Measurements from ENCODE around the gene MAGI1.
"Not testable (repeated sequence)": the region's sequence is repeated elsewhere in the genome, so short reads cannot be mapped to it uniquely, and the experiment has no call there.

Gene MAGI1

DNA sequence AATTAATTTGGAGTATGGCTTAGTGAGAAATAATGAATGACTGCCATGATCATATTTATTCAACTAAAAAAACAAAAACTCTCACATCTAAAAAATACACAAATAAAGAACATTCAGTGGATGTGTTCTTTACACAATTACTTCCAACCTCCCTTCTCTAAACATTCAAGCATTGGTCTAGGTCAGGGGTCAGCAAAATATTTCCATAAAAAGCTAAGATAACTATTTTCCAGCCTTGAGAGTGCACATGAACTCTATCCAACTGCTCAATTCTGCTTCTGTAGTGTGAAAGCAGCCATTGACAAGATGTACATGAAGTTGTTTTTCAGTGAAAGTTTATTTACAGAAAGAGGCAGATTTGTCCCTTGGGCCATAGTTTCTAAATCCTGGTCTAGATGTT lies 406.3 kb downstream of the MAGI1 start:
- no peak for DNase-seq (ENCODE audit: low read depth in 3 of 3)

DNA sequence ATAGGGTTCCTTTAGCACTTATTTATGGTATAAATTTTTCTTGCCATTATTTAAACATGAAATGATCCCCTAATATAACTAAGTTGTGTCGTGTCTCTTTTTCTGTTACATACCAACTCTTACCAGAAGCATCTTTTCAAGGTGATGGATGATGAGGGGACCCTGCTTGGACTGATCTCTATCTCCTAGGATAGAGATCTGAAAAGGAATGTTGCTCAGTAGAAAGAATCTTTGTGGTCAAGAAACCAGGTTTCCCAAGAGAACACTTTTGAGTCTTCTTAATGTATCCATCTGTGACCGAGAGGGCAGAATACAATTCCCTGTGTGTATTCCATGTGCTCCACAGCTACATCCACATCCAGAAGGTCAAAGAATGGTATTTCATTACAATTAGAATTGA lies 409.7 kb downstream of the MAGI1 start:
- no peak for DNase-seq (ENCODE audit: low read depth in 3 of 3)

DNA sequence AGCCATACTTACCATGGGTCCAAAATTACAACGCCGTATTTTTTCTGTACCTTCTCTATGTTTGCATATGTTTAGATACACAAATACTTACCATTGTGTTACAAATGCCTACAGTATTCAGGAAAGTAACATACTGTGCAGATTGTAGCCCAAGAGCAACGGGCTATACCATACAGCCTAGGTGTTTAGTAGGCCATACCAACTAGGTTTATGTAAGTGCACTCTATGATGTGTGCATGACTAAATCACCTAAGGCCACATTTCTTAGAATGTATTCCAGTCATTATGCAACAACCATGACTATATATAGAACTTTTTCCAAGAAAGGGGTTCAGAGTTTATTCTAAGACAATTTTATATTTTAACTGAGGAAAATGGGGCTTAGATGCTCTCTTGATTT lies 411.7 kb downstream of the MAGI1 start:
- no peak for DNase-seq (ENCODE audit: low read depth in 3 of 3)

DNA sequence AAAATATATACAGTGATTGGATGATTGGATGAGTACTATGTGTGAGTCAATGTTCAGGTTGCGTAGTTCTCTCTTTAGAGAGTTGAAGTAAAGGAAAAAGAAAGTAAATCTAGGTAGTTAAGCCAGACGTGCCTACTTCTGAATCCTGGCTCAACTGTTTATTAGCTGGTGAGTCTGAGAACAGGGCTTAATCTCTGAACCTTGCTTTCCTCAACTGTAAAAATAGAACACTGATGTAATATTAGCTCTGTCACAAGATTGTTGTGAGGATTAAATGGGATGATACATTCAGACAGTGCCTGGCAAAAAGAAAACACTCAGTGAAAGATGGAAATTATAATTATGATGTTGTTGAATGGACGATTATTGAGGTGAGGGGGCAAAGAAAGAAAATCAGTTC lies 413.4 kb downstream of the MAGI1 start:
- DNase-seq (ENCODE audit: low read depth in 3 of 3) = no peak

GRCh38 chr3:65623362-65623761 lies 415.4 kb downstream of the MAGI1 start:
- no peak for DNase-seq (ENCODE audit: low read depth in 3 of 3)

DNA sequence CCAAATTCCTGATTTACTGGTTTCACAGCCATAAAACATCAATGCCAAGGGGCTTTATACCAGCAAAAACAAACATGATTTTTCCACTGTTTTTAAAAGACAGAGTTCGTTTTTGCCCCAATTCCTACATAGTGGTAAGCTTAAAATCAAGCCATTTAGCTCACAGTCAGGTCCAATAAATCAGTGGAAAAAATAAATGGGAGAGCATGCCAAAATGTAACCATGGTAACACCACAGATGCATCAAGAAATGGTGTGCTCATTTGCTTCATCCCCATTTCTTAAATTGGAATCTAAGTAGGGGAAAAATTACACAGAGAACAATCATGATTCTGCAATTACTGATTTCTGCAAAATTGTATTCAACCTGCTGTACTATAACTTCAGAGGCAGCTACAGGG lies 418.8 kb downstream of the MAGI1 start:
- DNase-seq (ENCODE audit: low read depth in 3 of 3) = no peak

GRCh38 chr3:65619451-65619881 lies 419.3 kb downstream of the MAGI1 start:
- no peak for DNase-seq (ENCODE audit: low read depth in 3 of 3)

DNA sequence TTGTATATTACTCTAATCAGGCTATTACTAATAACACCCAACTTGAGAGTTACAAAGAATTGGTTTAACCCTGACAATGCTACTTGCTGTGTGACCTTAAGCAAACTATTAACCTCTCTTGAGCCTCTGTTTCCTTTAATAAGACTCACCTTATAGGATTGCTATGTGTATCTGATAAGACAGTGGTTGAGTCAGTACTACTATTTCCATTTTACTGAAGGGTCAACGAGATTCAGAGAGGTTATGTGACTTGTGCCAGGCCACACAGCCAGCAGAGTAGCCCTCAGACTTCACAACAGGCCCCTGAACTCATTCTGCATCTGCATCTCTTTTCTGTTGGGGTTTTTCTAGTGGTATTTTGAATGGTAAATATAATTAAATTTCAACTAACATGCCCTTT lies 420.1 kb downstream of the MAGI1 start:
- DNase-seq (ENCODE audit: low read depth in 3 of 3) = no peak

- DNase-seq (ENCODE audit: low read depth in 3 of 3) = no peak
These were observed 420.9 kb downstream of the MAGI1 start for GRCh38 chr3:65617787-65618186.

- DNase-seq (ENCODE audit: low read depth in 3 of 3) = no peak
These were observed 421.5 kb downstream of the MAGI1 start for GRCh38 chr3:65617209-65617608.

- no peak for DNase-seq (ENCODE audit: low read depth in 3 of 3)
These were observed 422.2 kb downstream of the MAGI1 start for GRCh38 chr3:65616563-65616962.

DNA sequence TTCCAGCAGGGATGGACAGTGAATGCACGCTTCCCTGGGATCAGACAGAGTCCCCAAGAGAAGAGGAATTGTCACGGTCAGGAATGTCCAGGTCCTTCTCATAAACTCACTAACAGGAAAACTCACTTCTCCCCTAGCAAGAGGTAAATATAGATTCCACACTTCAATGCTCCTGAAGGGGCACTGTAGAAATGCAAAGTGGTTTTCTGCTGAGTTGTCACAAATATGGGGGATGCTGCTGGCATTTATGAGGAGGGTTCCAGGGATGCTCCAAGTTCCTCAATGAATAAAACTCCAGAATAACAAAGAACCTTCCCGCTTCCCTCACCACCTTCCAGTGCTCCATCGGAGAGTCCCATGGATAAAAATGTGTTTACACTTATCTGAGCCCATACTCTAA lies 423.4 kb downstream of the MAGI1 start:
- no peak for DNase-seq (ENCODE audit: low read depth in 3 of 3)

DNA sequence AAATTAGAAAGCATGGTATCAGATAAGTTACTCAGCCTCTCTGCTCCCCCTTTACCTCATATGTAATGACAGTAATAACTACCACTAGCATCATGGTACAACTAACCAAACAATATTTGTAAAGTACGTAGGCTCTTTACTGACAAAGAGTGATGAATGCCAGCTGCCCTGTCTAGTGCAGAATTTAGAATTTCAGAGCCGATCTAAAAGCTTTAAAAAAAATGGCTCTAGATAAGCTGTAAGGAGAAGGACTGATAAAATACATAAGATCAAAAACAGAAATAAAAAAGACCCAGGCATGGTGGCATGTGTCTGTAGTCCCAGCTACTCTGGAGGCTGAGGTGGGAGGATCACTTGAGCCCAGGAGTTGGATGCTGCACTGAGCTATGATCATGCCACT lies 424.1 kb downstream of the MAGI1 start:
- no peak for DNase-seq (ENCODE audit: low read depth in 3 of 3)

GRCh38 chr3:65607965-65608460 lies 430.7 kb downstream of the MAGI1 start:
- not testable (repeated sequence) for DNase-seq (ENCODE audit: low read depth in 3 of 3)

DNA sequence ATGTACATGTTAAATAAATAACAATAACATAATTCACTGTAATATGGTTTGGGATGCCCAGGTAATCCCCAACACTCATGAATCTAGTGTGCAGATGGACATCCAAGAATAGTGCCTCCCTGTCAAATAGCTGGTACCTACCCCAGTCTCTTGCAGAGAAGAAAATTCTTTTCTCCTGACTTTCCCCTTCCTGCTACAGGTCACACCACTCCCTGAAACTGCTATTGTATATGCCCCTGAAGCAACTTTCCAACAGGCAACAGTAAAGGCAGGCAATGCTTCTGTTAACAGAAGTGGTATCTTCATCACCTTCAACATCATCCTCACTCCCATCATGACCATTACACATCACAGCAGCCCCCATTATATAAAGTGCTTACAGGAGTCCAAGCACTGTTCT lies 431.6 kb downstream of the MAGI1 start:
- DNase-seq (ENCODE audit: low read depth in 3 of 3) = no peak

GRCh38 chr3:65605876-65606432 lies 432.8 kb downstream of the MAGI1 start:
- no peak for DNase-seq (ENCODE audit: low read depth in 3 of 3)

DNA sequence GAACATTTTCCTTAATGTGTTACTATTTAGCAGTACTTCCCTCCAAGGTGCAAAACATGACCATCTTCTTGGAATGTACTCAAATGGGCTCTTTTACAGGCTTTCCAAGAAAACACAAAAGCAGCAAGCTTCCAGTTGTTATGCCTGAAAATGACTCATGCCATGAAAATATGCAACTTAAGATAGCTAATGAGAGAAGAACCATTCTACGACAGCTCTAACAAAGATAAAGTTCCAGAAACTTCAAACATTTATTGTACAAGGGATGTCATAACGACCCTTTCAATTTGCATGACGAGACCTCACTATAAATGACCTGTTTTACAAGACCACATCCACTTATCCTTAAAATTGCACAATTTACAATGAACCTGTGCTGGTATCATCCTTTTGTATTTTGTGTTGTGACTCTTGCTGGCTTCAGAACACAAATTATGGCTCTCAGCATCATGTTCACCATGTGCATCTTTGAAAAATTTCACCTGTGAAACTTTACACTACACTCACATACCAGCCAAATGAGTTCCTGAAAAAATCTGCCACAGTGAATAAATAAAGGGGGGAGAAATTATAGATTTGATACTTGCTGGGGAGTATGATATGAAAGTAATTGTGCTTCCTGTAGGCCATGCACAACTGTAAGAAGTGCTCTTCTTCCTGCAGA lies 433.7 kb downstream of the MAGI1 start:
- DNase-seq (ENCODE audit: low read depth in 3 of 3) = no peak

DNA sequence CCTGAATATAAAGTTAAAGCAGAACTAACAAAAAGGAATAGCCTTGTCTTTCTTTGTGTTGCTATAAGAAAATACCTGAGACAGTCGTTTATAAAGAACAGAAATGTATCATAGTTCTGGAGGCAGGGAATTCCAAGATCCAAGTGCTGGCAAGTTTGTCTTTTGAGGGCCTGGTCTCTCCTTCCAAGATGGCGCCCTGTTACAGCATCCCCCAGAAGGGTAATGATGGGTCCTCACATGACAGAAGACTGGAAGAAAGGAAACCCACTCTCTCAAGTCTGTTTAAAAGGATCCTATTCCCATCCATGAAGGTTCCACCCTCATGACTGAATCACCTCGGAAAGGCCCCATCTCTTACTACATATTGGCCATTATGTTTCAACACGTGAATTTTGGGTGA lies 435.1 kb downstream of the MAGI1 start:
- DNase-seq (ENCODE audit: low read depth in 3 of 3) = no peak

- DNase-seq (ENCODE audit: low read depth in 3 of 3) = no peak
These were observed 437.8 kb downstream of the MAGI1 start for GRCh38 chr3:65600888-65601287.

GRCh38 chr3:65597952-65598413 lies 440.7 kb downstream of the MAGI1 start:
- no peak for DNase-seq (ENCODE audit: low read depth in 3 of 3)

- no peak for DNase-seq (ENCODE audit: low read depth in 3 of 3)
These were observed 441.3 kb downstream of the MAGI1 start for GRCh38 chr3:65597226-65597951.

GRCh38 chr3:65596571-65597225 lies 442.0 kb downstream of the MAGI1 start:
- DNase-seq (ENCODE audit: low read depth in 3 of 3) = no peak

DNA sequence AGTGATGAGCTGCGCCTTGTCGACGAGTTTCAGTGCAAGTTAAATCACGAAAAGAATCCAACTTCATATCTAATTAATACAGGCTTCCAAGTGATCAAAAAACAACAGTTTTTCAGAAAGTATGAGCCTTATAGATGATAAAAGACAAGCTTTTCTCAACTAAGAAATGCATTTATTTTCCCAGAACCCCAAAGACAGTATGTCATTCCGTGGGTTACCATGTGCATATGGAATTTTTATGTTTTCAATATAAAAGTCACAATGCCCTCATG lies 442.8 kb downstream of the MAGI1 start:
- no peak for DNase-seq (ENCODE audit: low read depth in 3 of 3)
